Measurements from ENCODE around the gene RGMA.

The RGMA gene

DNA sequence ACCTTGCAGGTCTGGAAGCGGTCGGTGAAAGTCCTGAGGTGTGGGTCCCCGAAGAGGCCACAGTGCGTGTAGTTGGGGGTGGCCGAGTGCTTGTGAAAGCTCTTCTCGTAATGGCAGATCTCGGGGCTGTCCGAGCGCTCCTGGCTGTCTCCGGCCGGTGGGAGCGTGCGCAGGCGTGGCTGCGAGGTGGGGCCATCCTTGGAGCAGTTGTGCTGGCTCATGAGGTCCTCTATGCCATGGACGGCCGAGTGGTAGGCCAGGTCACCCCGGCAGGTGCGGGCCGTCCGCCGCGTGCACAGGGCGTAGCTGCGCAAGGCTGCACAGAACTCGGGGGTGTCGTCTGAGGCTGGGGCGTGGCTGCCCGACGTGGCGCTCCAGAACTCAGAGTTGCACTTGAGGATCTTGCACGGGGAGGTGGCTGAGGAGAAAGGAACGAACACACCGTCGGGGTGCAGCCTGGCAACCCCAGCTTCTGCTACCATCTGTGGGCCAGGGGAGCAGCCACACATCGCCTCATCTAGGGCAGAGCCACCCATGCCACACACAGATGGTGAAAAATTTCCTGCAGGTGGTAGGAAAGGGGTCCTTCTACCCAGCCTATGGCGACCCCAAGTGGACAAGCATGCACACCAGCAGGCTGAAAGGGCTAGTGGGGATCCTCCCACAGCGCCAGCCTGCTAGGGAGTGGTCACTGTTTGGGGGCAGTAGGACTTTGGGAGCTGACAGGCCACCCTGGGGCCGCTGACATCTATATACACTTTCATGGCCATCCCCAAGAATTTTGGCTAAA, 36.7 kb downstream of the RGMA start:
- no peak for TF ChIP-seq CTCF (conservative IDR thresholded peaks at IDR 0.05; ENCODE audit: low read depth)
- POLR2A ChIA-PET (ENCODE audit: low non-redundant PET): no interaction called here
- CTCF ChIA-PET: interaction anchor here (0.7 kb wide), 1 partner anchor 623 kb away, joined by 3 read pairs; no protein-coding TSS in a partner anchor
- DNase-seq (ENCODE audit: low spot score): no peak
- H3K27ac ChIP-seq: no peak overlapping the region

DNA sequence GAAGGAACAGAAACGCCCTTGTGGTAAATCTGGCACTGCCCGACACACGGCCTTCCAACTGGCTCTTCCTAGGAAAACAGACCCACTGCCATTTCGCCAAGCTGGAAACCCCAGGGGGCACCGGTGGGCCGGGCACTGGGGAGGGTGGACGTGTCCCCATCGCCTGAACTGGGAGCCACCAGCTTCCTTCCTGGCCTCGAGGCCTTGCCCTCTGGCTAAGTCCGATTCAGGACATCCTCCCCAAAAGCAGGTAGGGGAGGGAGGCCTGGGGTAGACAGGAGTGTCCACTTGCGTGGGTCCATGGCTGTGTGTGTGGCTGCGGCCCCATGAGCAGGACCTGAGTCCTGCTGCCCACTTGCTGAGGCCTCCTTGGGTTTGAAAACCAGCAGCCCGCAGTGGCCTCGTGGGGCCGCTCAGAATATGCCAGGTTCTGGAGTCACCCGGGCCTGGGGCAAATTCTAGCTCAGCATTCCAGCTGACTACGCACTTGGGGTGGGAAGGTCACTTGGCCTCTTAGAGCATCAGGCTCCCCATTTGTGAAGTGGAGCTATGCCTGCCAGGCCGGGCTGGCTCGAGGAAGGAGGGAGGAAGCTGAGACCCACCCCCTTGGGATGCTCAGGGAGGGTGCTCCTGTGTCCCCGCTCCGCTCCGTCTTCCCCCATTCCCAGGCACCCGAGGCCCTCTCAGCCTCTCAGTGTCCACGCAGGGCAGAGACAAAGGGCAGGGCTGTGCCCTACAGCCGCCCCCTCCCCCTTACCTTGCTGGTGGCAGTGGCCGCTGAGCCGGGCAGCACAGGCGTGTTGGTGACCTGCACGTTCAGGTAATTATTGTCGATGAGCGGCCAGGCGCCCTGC, 37.5 kb downstream of the RGMA start:
- no peak for DNase-seq (ENCODE audit: low spot score)
- H3K27ac ChIP-seq: no peak overlapping the region; the same call in 1 of the 2 replicates
- no peak for TF ChIP-seq CTCF (conservative IDR thresholded peaks at IDR 0.05; ENCODE audit: low read depth)
- POLR2A ChIA-PET (ENCODE audit: low non-redundant PET): no interaction called here
- CTCF ChIA-PET: interaction anchor here (0.9 kb wide), 1 partner anchor 8 kb away, joined by 3 read pairs; no protein-coding TSS in a partner anchor

DNA sequence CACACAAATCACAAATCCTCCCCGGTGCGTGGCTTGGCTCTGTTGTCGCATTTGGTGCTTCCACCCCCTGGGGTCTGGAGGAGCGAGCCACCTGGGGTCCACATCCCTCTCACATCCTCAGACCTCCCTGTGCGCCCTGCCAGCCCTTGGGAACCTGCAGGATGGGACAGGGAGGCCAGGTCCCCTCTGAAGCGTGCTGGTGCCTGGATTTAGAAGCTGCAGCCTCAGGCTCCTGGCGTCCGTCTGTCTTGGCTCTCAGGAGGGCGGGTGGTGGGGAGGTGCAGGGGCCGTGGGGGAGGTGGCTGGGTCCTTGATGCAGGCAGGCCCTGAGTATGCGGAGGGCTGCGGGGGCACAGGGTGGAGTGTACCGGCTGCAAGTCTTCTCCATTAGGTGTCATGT, 38.4 kb downstream of the RGMA start:
- CTCF ChIA-PET: interaction anchor here (0.9 kb wide), 1 partner anchor 9 kb away, joined by 3 read pairs; no protein-coding TSS in a partner anchor
- no peak for DNase-seq (ENCODE audit: low spot score)
- POLR2A ChIA-PET (ENCODE audit: low non-redundant PET): no interaction called here
- no peak for TF ChIP-seq CTCF (conservative IDR thresholded peaks at IDR 0.05; ENCODE audit: low read depth)
- H3K27ac ChIP-seq: peak overlapping the region; percentile 30; the same call in 1 of the 2 replicates

DNA sequence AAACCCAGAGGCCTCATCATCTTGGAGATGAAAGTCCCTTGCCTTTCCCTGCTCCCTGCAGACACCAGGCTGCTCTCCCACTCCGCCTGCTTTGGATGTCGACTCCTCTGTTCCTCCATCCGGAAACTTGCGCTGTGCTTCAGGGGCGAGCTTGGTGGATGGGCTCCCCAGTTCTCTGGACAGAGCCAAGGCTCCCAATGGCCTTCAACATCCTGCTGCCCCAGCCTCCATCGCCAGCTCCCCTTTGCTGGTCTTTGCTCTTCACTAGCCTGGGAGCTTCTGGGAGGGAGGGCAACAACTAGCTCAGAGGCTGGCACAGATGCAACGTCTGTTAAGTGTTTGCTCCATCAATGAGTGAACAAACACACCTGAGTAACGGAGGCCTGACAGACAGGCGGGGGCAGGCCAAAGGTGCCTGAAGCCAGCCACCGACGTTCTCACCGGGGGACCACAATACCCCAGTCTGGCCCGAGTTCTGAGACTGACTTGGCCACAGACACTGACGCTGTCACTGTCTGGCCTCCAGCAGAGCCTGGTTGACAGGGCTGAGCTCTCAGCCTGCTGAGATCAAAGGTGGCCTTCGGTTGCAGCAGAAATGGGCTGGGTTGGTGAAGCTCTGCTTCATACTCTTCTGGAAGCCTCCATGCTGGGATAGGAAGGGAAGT, 39.0 kb downstream of the RGMA start:
- ChIA-PET CTCF (interaction anchor here (0.6 to 1.5 kb wide), 3 partner anchors 9 to 1070 kb away, joined by 3 to 4 read pairs (median 3); no protein-coding TSS in a partner anchor), POLR2A (ENCODE audit: low non-redundant PET) (no interaction called here)
- TF ChIP-seq CTCF (conservative IDR thresholded peaks at IDR 0.05; ENCODE audit: low read depth): no peak
- peak overlapping the region; percentile 30 for H3K27ac ChIP-seq
- DNase-seq (ENCODE audit: low spot score): no peak

GRCh38 chr15:93049233-93049632, 39.8 kb downstream of the RGMA start:
- H3K27ac ChIP-seq: peak overlapping the region; percentile 44
- POLR2A ChIA-PET (ENCODE audit: low non-redundant PET): interaction anchor here (0.5 to 0.7 kb wide), 2 partner anchors 8 to 12 kb away, joined by 3 to 7 read pairs; no protein-coding TSS in a partner anchor
- no peak for TF ChIP-seq CTCF (conservative IDR thresholded peaks at IDR 0.05; ENCODE audit: low read depth)
- CTCF ChIA-PET: interaction anchor here (1.5 kb wide), 1 partner anchor 1071 kb away, joined by 4 read pairs; no protein-coding TSS in a partner anchor
- DNase-seq (ENCODE audit: low spot score): no peak

All from RWPE1 (cell line).